Left colon (tissue), 2 donors: ENCODE results near the gene KCNN1. TPM values are rescaled to one million over a fixed set of nuclear protein-coding genes. Genes with fewer than 3 reads are reported as not detected.
"Not testable (repeated sequence)": the region's sequence is repeated elsewhere in the genome, so short reads cannot be mapped to it uniquely, and the experiment has no call there.

ENCODE experiments used
- ATAC-seq: fragments of 200-7000 bp; cut with Tn5 transposase; one replicate; pipeline ENCODE4 v1.9.1; 2020; ENCODE audit warnings: mild to moderate bottlenecking, moderate library complexity
- DNase-seq, 2 donors: peaks; one replicate each; pipeline ENCODE4 v3.0.0-alpha.2; 2020
- intact Hi-C, 2 donors: fragments of 100-400 bp; cut with DNase I in 1 of 2; cut with micrococcal nuclease in 1 of 2; formaldehyde crosslinking; loops; one replicate each; pipeline versions ENCODE4 v1.11.2 to v1.14.0; 2022; cut with DNase I, micrococcal nuclease
- long read RNA-seq: library from polyadenylated mRNA; unstranded; transcript quantifications from one replicate; pipeline ENCODE4 v2.0.0, GENCODE V29; 2021
- total RNA-seq, 2 donors: library from RNA; stranded (reverse); fragmentation: NEBNext Ultra II Directional; extraction: Animal tissue kit (Norgen Biotek cat#: 25700); gene quantifications; one replicate each; pipeline ENCODE4 v1.2.1, GENCODE V29; 2021
- donor health status: DM: no; HTN: no; CAD: no.
- donor health status: DM: yes; HTN: yes; CAD: no.

Gene KCNN1
- total RNA-seq: under 1 TPM in 1 of 2 donors, not detected in 1; 0.14 TPM
- long read RNA-seq: 0 reads

- DNase-seq: no peak
- ATAC-seq: no peak
- intact Hi-C loops: no loop called here
Measured at GRCh38 chr19:17966550-17967256, at the start of gene KCNN1. TSS of gene KCNN1 (plus strand) at chr19:17967107. CDS start at chr19:17973889, 6,782 bp downstream.

- DNase-seq, intact Hi-C loops, ATAC-seq: not testable (repeated sequence)
Measured at GRCh38 chr19:17918151-17918550, 48.8 kb upstream of the KCNN1 start.

GRCh38 chr19:17919122-17919521 is 47.8 kb upstream of the KCNN1 start:
- ATAC-seq, DNase-seq, intact Hi-C loops: not testable (repeated sequence)

GRCh38 chr19:17920527-17920926 is 46.4 kb upstream of the KCNN1 start:
- intact Hi-C loops: loop anchor here in 1 of 2 donors (10.0 kb wide), 1 partner anchor 56 kb away; no protein-coding TSS in a partner anchor
- ATAC-seq (no peak), DNase-seq (no peak)

- ATAC-seq (no peak), DNase-seq (no peak)
- intact Hi-C loops: loop anchor here in 1 of 2 donors (10.0 kb wide), 1 partner anchor 57 kb away; no protein-coding TSS in a partner anchor
Measured at GRCh38 chr19:17922138-17922537, 44.8 kb upstream of the KCNN1 start.

GRCh38 chr19:17926044-17926443 is 40.9 kb upstream of the KCNN1 start:
- DNase-seq (no peak), ATAC-seq (no peak)
- intact Hi-C loops: loop anchor here in 1 of 2 donors (10.0 kb wide), 1 partner anchor 61 kb away; no protein-coding TSS in a partner anchor

- intact Hi-C loops: loop anchor here in 1 of 2 donors (10.0 kb wide), 1 partner anchor 64 kb away; no protein-coding TSS in a partner anchor
- ATAC-seq (no peak), DNase-seq (no peak)
Measured at GRCh38 chr19:17929056-17929455, 37.9 kb upstream of the KCNN1 start.

- DNase-seq: no peak
- no peak for ATAC-seq
- intact Hi-C loops: loop anchor here in 1 of 2 donors (5.0 kb wide), 1 partner anchor 64 kb away; no protein-coding TSS in a partner anchor
Measured at GRCh38 chr19:17931532-17932191, 35.2 kb upstream of the KCNN1 start.

GRCh38 chr19:17932485-17933338 is 34.2 kb upstream of the KCNN1 start, which contains the start of gene CCDC124:
TSS of gene CCDC124 (plus strand) at chr19:17933015. CDS start at chr19:17936421, 3,406 bp downstream.
- ATAC-seq (peak; percentile 98), DNase-seq (peak; percentile 89 to 95)
- intact Hi-C loops: loop anchor here in 1 of 2 donors (5.0 kb wide), 1 partner anchor 65 kb away; no protein-coding TSS in a partner anchor

GRCh38 chr19:17933414-17934129 is 33.3 kb upstream of the KCNN1 start:
- intact Hi-C loops: loop anchor here in 1 of 2 donors (5.0 kb wide), 1 partner anchor 66 kb away; no protein-coding TSS in a partner anchor
- no peak for ATAC-seq
- no peak for DNase-seq

GRCh38 chr19:17936379-17936778 is 30.5 kb upstream of the KCNN1 start:
- DNase-seq: no peak
- intact Hi-C loops: loop anchor here in 1 of 2 donors (5.0 kb wide), 1 partner anchor 61 kb away; no protein-coding TSS in a partner anchor
- ATAC-seq: no peak

- no peak for ATAC-seq
- intact Hi-C loops: loop anchor here in 1 of 2 donors (5.0 kb wide), 1 partner anchor 60 kb away; no protein-coding TSS in a partner anchor
- no peak for DNase-seq
Measured at GRCh38 chr19:17937371-17937900, 29.5 kb upstream of the KCNN1 start.

- peak; percentile 84 for ATAC-seq
- intact Hi-C loops: loop anchor here (2.0 to 5.0 kb wide), 2 partner anchors 59 kb away; no protein-coding TSS in a partner anchor
- peak; percentile 49 to 87 for DNase-seq
Measured at GRCh38 chr19:17938092-17938845, 28.6 kb upstream of the KCNN1 start.

GRCh38 chr19:17942181-17942580 is 24.7 kb upstream of the KCNN1 start:
- intact Hi-C loops: no loop called here
- ATAC-seq (no peak), DNase-seq (no peak)

GRCh38 chr19:17942582-17943273 is 24.2 kb upstream of the KCNN1 start:
- intact Hi-C loops: no loop called here
- no peak for ATAC-seq
- DNase-seq: no peak
